GM19324 (cell line): ENCODE measurements around the gene PRTFDC1.
A peak's percentile ranks its signal among the peaks of the same experiment; 100 is the strongest.

ENCODE experiments used
- ATAC-seq: cut with Tn5 transposase; IDR thresholded peaks from one replicate; pipeline ENCODE4 v1.9.1; 2021; ENCODE audit warnings: mild to moderate bottlenecking, moderate library complexity; ENCODE audit not compliant: unreplicated experiment, low FRiP score

PRTFDC1 gene

DNA sequence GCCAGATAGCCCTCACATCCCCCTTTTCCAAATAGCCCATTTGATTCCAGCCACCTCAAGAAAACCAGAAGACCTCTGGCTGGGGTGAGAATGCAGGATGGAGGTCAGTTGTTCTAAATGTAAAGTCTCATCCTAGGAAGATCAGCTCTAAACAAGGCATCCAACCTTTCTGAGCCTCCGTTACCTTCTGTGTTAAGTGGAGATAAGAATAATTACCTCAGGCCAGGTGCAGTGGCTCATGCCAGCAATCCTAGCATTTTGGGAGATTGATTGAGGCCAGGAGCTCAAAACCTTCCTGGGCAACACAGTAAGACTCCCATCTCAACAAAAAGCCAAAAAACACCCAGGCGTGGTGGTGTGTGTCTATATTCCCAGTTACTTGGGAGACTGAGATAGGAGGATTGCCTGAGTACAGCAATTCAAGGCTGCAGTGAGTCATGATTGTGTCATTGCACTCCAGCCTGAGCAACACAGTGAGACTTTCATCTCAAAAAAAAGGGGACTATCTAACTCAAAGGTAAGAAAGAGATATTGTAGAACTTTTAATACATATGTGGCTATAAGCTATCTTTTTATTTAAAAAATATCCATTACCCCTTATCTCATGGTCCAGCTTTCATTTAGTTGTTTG, 43.5 kb downstream of the PRTFDC1 start:
- ATAC-seq: no peak

DNA sequence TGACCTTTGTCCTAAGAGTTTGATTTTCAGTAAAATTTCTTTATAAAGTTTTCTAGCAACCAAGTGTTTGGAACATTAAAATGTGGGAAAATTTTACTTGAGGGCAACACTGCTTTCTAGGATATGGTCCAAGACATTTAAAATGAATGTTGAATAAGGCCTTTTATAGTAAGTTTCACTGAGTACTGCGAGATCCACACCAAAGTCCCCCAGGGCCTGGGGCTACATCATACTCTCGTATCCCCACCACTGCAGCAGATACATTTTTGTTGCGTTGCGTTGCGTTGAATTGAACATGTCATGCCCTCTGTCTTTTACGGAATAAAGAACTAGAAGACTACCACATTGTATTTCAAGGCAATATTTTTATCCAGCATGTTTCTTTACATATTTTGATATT, 44.5 kb downstream of the PRTFDC1 start:
- no peak for ATAC-seq

- no peak for ATAC-seq
Measured at GRCh38 chr10:24906372-24906771, 46.0 kb downstream of the PRTFDC1 start.

DNA sequence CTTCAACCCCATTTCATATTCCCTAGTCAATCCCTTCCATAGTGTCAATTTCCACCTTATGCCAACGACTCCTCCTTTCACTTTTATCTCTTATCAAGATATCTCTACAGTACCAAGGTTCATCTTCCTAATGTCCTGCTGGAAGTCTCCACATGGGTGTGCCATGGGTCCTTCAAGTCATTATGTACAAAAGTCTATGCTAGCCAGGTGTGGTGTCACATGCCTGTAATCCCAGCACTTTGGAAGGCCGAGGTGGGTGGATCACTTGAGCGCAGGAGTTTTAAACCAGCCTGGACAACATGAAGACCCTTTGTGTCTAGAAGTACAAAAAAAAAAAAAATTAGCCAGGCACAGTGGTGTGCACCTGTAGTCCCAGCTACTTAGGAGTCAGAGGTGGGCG, 47.6 kb downstream of the PRTFDC1 start:
- ATAC-seq: no peak

- ATAC-seq: no peak
Measured at GRCh38 chr10:24902400-24902728, 50.0 kb downstream of the PRTFDC1 start.

GRCh38 chr10:24901686-24902399, 50.6 kb downstream of the PRTFDC1 start:
- ATAC-seq: peak; percentile 42

DNA sequence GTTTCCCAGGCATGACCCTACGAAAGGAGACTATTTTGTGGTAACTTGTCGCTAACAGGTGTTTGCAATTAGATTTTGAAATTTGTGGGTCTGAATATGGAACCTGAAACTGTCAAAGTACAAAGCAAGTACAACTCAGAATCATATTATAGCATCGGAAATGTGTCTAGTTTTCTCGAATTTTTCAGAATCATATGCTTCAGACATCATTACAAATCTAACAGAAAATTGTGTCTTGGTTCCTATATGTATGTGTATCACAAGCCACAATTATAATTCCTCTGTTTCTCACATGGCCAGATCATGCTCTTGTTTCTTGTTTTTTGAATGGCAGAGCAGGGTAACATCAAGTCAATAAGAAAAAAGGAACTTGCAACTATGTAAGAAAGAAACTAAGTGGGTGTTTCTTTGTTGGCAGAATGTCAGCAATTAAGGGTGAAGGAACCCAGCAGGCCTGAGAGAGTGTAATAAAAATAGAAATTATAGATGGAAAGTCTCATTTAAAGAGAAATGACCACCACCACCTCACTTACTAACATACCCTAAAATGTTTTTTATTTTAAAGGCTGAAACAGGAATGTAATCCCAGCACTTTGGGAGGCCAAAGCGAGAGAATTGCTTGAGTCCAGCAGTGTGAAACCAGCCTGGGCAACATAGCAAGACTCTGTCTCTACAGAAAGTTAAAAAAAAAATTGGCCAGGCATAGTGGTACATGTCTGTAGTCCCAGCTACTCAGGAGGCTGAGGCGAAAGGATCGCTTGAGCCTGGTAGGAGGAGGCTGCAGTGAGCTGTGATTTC, 51.3 kb downstream of the PRTFDC1 start:
- ATAC-seq: peak; percentile 82

- no peak for ATAC-seq
Measured at GRCh38 chr10:24899571-24899970, 52.8 kb downstream of the PRTFDC1 start.

GRCh38 chr10:24898501-24898900, 53.9 kb downstream of the PRTFDC1 start:
- ATAC-seq: no peak

GRCh38 chr10:24897326-24897926, 55.0 kb downstream of the PRTFDC1 start:
- ATAC-seq: no peak

DNA sequence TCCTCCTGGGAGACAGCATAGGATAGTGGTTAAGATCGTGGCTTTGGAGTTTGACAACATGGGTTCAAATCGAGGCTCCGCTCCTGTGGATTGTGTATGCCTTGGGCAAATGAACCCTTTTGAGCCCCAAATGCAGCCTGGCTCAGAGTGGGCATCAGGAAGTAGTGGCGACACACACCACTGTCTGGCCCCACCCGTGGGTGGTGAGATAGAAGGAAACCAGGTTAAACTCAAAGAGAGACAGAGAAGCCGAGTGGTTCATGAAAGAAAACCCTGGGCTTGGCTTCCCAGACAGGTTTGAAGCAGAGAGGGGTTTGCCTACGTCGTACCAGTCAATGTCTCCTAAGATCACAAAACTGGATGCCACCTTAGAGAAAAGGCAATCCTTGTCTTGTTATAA, 57.7 kb downstream of the PRTFDC1 start:
- no peak for ATAC-seq

DNA sequence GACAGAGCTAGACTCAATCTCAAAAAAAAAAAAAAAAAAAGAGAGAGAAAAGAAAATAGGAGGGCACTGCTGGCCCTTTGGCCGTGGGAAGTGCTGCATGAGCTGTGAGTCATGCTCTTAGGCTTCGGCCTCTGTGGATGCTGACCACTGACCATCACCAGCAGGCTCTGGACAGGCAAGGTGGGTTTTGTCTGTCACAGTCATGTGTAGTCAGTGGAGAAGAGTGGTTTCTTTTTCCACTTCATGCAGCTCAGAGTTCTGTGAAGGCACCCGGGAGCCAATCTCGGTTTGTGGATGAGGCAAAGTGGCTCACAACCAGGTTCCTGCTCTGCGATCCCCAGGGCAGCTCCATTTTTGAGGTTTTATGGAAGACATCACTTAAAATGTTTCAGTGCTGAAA, 58.1 kb downstream of the PRTFDC1 start:
- no peak for ATAC-seq

- ATAC-seq: no peak
Measured at GRCh38 chr10:24893127-24893526, 59.3 kb downstream of the PRTFDC1 start.

GRCh38 chr10:24891823-24892222, 60.6 kb downstream of the PRTFDC1 start:
- no peak for ATAC-seq

- ATAC-seq: no peak
Measured at GRCh38 chr10:24889639-24890038, 62.8 kb downstream of the PRTFDC1 start.

- ATAC-seq: peak; percentile 29
Measured at GRCh38 chr10:24887855-24888231, 64.6 kb downstream of the PRTFDC1 start.

DNA sequence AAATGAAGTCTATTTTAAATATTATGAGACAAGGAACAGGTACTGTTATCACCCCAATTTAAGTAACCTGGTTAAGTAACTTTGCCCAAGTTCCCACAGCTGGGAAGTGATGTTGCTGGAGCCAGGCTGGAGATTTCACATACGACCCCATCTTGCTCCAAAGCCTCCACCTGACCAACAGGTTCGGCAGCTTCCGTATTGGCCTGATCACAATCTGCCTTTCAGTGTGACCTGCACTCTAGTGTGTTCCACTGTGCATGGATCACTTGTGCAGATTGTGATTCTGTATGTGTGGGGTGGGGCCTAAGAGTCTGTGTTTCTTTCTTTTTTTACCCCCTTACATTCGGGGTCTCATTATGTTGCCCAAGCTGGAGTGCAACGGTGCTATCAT, 66.1 kb downstream of the PRTFDC1 start:
- ATAC-seq: no peak

GRCh38 chr10:24885551-24886289, 66.7 kb downstream of the PRTFDC1 start:
- no peak for ATAC-seq

DNA sequence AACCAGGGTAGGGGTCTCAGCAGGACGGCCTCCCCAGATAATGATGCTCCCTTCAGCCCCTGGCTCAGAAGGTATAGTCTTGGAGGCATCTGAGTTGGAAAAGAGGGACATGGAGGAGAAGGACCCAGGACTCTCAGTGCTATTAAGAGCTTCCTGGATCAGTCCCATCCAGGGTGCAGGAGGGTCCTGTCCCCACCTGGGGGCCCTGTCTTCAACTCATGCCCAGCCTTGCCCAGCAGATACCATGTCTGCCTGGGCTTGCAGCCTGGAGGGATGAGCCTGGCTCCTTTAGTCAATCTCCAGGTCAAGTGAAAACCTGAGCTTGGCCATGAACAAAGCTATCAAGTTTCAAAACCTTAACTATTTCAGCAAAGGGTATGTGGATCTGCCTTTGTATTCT, 67.6 kb downstream of the PRTFDC1 start:
- no peak for ATAC-seq

- no peak for ATAC-seq
Measured at GRCh38 chr10:24884316-24884715, 68.1 kb downstream of the PRTFDC1 start.

DNA sequence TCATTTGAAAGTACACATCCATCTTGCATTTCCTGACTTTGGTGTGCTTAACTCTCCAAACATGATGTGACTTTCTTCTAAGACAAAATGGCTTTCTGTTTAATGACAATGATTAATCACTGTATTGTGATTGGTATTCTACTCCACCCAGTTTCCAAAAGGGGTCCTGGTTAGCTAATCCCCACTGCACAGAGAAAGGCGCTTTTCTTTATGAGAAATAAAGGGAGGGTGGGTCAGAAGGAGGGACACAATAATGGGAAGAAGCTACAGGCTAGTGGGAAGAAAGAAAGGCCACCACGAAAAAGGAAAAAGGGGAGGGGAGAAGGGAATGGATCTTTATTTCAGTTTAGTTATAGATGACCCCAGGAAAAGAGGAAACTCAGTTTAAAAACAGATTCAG, 69.2 kb downstream of the PRTFDC1 start:
- ATAC-seq: no peak
